GM18526 (cell line): ENCODE data around the gene MTOR.

Experiments used
- POLR2A ChIP-seq: IDR thresholded peaks from 3 replicates; pipeline ENCODE4 v1.6.1; 2011; ENCODE audit not compliant: insufficient read length; ENCODE audit errors: extremely low read depth

The MTOR gene

DNA sequence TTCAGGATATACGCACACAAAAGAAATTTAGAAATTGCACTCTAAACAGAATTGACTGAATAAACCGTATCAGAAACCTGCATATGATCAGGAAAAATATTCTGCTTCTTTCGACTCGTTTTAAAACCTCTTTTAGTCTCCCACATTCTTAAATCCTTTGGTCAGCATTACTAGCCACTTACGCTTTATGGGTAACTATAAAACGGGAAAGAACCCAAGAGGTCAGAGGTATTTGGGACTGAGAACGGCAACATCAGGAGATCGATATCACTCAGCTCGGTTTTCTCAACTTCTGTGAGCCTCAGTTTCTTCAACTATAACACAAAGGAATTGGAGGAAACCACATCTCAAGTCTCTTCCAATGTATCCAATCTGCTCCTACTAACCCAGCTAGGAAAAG lies 109.6 kb downstream of the MTOR start:
- TF ChIP-seq POLR2A: no peak

DNA sequence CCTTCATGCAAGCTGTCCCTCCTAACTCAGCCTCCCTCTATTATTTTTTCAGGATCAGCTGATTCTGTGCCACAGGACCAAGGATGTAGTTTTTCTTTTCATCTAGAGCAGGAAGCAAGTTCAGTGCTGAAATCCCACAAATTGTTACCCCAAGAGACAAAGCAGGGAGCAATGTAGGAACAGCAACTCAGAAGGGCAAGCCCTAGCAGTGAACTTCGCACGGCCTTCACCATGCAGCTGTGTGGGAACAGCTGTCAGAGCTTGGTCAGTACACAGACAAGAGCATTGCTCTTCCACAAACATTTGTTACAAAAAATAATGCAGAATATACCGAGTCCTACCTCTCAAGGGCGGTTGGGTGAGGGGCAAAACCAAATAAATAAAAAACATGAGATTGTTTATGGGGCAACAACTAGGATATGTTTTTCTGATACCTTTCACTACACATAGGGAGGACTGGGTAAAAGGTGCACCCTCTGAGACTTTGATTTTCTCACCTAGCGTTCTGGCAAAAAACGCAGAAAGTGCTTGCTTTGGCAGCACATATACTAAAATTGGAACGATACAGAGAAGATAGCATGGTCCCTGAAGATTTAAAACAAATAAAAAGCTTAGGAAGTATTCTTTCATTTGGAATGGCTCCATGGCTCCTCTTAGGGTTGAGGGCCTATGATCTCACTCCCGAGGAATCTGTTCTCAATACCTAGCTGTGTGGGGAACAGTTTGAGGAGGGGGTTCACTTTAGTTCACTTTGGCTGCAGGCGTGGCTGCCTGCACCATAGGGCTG lies 110.3 kb downstream of the MTOR start:
- no peak for TF ChIP-seq POLR2A

DNA sequence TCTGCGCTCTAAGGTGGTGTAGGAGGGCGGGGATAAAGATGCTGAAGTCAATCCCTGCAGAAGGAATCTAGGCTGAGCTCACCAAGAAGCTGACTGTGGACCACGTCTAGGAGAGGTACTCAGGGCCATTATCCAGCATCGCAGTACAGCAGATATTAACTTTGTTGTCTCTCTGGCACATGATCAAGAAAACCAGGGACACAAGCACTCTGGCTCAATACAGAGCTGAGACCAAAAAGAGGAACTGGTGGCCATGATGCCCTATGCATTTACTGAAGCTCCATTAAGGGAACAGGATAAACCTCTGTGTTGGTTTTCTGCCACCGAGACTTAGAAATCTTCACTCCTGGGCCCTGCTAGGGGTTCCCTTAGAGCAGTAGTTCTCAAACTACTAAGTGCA lies 111.2 kb downstream of the MTOR start:
- no peak for TF ChIP-seq POLR2A

GRCh38 chr1:11150326-11150725 lies 112.0 kb downstream of the MTOR start:
- no peak for TF ChIP-seq POLR2A

DNA sequence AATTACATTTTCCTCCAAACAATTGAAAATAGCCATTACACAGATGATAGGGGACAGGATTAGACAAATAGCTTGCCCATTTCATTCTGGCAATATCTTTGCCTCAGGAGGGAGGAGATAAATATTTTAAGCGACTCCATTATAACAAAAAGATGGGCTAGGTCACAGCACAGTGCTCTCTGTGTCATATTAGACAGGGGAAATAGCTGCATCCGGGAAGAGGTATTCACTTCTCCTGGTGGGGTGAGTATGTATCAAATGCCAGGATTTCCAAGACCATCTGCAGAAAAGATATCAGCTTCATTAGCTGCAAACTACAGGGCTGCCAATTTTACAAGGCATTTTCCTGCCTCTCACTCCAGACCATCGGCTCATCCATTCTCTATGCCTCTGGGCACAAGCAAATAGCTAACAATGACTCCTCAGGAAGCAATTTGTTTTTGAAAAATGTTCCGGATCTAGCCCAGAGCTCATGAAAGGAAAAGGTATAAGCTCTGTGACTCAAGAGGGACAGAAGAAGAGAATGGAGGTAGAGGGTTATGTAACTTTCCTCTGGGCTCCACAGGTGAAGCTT lies 115.1 kb downstream of the MTOR start:
- TF ChIP-seq POLR2A: no peak

GRCh38 chr1:11145741-11146140 lies 116.6 kb downstream of the MTOR start:
- TF ChIP-seq POLR2A: no peak

GRCh38 chr1:11144570-11145256 lies 117.6 kb downstream of the MTOR start:
- no peak for TF ChIP-seq POLR2A

GRCh38 chr1:11143907-11144306 lies 118.4 kb downstream of the MTOR start:
- TF ChIP-seq POLR2A: no peak

GRCh38 chr1:11143401-11143800 lies 119.0 kb downstream of the MTOR start:
- TF ChIP-seq POLR2A: no peak

GRCh38 chr1:11142618-11143391 lies 119.5 kb downstream of the MTOR start:
- TF ChIP-seq POLR2A: no peak

DNA sequence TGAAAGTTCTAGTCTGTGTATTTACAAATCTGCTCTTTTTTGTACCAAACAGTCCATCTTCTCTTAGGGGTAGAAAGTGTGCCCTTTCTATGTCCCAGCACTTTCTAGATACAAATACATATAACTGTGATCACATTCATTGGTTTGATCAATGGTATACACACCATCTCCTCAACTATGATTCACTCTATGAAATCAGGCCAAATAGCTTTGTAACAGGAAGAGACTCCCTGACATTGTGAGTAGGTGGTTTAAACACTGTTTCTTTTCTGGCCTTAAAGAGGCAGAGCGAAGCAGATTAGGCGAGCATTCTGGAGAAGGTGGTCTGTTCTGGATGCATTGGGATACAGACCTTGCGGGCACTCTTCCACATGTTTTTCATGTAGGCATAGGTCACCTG lies 123.4 kb downstream of the MTOR start:
- no peak for TF ChIP-seq POLR2A

- no peak for TF ChIP-seq POLR2A
These were observed 124.3 kb downstream of the MTOR start for GRCh38 chr1:11138029-11138428.

DNA sequence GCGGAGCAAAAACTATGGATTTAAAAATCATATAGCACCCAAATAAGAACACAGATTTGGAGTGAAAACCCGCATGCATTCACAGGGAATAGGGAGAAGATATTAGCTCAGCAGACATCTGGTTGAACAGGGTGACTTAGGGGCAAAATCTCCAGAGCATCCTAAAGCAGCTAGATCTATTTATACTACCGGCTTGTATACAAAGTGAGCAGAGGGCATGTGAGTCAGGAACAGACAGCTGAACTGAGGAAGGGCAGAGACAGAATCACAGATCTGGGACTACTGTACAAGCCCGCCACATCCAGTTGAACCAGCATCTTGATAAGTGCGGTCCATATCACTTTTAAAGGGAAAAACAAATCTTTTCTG lies 127.5 kb downstream of the MTOR start:
- TF ChIP-seq POLR2A: no peak

DNA sequence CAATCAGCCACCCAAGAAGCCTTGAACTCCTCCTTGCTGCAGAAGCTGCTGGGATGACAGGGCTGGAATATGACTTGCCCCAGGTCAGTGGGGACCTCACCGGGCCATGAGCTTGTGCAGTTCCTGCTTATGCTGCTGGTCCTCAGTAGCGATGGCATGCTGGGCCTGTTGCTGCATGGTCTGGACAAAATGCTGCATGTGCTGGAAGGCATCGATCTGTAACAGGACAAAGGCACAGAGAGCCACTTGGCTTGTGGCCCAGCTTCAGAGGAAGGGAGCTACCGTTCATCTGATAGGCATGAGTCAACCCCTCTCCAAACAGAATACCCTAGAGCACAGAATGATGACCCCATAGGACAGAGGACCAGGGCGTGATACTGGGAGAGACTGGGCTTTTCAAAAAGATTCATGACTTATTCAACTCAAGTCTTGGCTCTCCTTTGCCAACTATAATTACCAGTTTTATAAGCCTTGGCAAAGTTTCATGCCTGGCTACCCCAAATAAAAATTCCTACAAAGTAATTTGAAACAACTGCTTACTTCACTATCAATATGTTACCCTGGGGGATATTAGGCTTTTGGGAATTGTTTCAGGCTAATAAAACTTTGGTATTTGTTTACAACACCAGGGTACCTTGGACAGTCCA lies 128.0 kb downstream of the MTOR start:
- TF ChIP-seq POLR2A: no peak
